Neural cell (in vitro differentiated cells): ENCODE data around the gene CRPPA. TPM values are rescaled to one million over a fixed set of nuclear protein-coding genes. Genes with fewer than 3 reads are reported as not detected.

Source experiments
- H2AFZ ChIP-seq: fragments of 200-600, 300-800 bp; sonication (generic), shearing (Covaris generic); 2 replicates; pipeline ENCODE4 v1.6.0; 2014; ENCODE audit warnings: low read depth, mild to moderate bottlenecking, antibody characterized with exemption, low read length, moderate library complexity
- H3F3A ChIP-seq: fragments of 200-600 bp; shearing (Covaris generic); 2 replicates; pipeline ENCODE4 v1.6.1; 2016; ENCODE audit warnings: mild to moderate bottlenecking, moderate library complexity, mixed read lengths, antibody characterized with exemption, low read length; ENCODE audit not compliant: insufficient read depth, poor library complexity, severe bottlenecking
- H3K27ac ChIP-seq: fragments of 200-600, 300-800 bp; sonication (generic), shearing (Covaris generic); 2 replicates; pipeline ENCODE4 v1.5.1; 2014; ENCODE audit warnings: mild to moderate bottlenecking, low read length, moderate library complexity
- H3K27me3 ChIP-seq: fragments of 300-800, 200-600 bp; sonication (generic), shearing (Covaris generic); 2 replicates; pipeline ENCODE4 v1.6.0; 2014; ENCODE audit warnings: mild to moderate bottlenecking, low read depth, low read length, moderate library complexity; ENCODE audit not compliant: insufficient read depth
- H3K36me3 ChIP-seq: fragments of 300-800, 200-600 bp; sonication (generic), shearing (Covaris generic); 2 replicates; pipeline ENCODE4 v1.5.1; 2014; ENCODE audit warnings: mild to moderate bottlenecking, antibody characterized with exemption, low read length, moderate library complexity; ENCODE audit not compliant: insufficient read depth
- H3K4me2 ChIP-seq: fragments of 300-800, 200-600 bp; sonication (generic), shearing (Covaris generic); 2 replicates; pipeline ENCODE4 v1.6.0; 2014; ENCODE audit warnings: mild to moderate bottlenecking, low read length
- H3K4me3 ChIP-seq: fragments of 300-800, 200-600 bp; sonication (generic), shearing (Covaris generic); 2 replicates; pipeline ENCODE4 v1.5.1; 2014; ENCODE audit warnings: mild to moderate bottlenecking, low read length, moderate library complexity
- H3K79me2 ChIP-seq: fragments of 200-600 bp; shearing (Covaris generic); replicated peaks from 2 replicates; pipeline ENCODE4 v1.6.0; 2014; ENCODE audit warnings: mild to moderate bottlenecking, low read length, moderate library complexity; ENCODE audit not compliant: insufficient read depth
- H3K9ac ChIP-seq: fragments of 300-800, 200-600 bp; sonication (generic), shearing (Covaris generic); 2 replicates; pipeline ENCODE4 v1.6.1; 2016; ENCODE audit warnings: mild to moderate bottlenecking, low read length, mixed read lengths
- H3K9me2 ChIP-seq: fragments of 200-600 bp; shearing (Covaris generic); 2 replicates; pipeline ENCODE4 v1.6.1; 2016; ENCODE audit warnings: mild to moderate bottlenecking, low read length, mixed read lengths; ENCODE audit not compliant: insufficient read depth
- H3K9me3 ChIP-seq: fragments of 200-600, 300-800 bp; sonication (generic), shearing (Covaris generic); 2 replicates; pipeline ENCODE4 v1.6.1; 2016; ENCODE audit warnings: mild to moderate bottlenecking, mixed run types, low read length, moderate library complexity, mixed read lengths
- H4K20me1 ChIP-seq: fragments of 200-600 bp; shearing (Covaris generic); 2 replicates; pipeline ENCODE4 v1.6.1; 2016; ENCODE audit warnings: mild to moderate bottlenecking, mixed run types; ENCODE audit not compliant: insufficient read depth
- CTCF ChIP-seq: fragments of 450-650 bp; IDR thresholded peaks from 2 replicates; pipeline ENCODE4 v1.5.1; 2014; ENCODE audit warnings: antibody characterized with exemption, mild to moderate bottlenecking, moderate library complexity; ENCODE audit not compliant: poor library complexity, severe bottlenecking
- EP300 ChIP-seq: fragments of 450-650 bp; conservative IDR thresholded peaks from 2 replicates; pipeline ENCODE4 v1.6.1; 2014; ENCODE audit warnings: antibody characterized with exemption, mild to moderate bottlenecking, moderate library complexity; ENCODE audit not compliant: poor library complexity, severe bottlenecking
- EZH2 ChIP-seq: fragments of 200-600, 300-800 bp; shearing (Covaris generic), sonication (generic); IDR thresholded peaks from 2 replicates; pipeline ENCODE4 v1.6.1; 2014; ENCODE audit warnings: antibody characterized with exemption, low read length, borderline replicate concordance, mild to moderate bottlenecking; ENCODE audit not compliant: insufficient read depth, poor library complexity, severe bottlenecking
- MXI1 ChIP-seq: fragments of 450-650 bp; conservative IDR thresholded peaks from 2 replicates; pipeline ENCODE4 v1.6.1; 2014; ENCODE audit warnings: antibody characterized with exemption, mild to moderate bottlenecking; ENCODE audit not compliant: poor library complexity, severe bottlenecking
- POLR2AphosphoS5 ChIP-seq: IDR thresholded peaks from 2 replicates; pipeline ENCODE4 v1.6.1; 2012
- RAD21 ChIP-seq: fragments of 450-650 bp; conservative IDR thresholded peaks from 2 replicates; pipeline ENCODE4 v1.6.1; 2014; ENCODE audit warnings: antibody characterized with exemption, mild to moderate bottlenecking, moderate library complexity
- REST ChIP-seq: IDR thresholded peaks from 2 replicates; pipeline ENCODE4 v1.6.1; 2012; ENCODE audit warnings: borderline replicate concordance
- SMC3 ChIP-seq: fragments of 450-650 bp; conservative IDR thresholded peaks from 2 replicates; pipeline ENCODE4 v1.6.1; 2014; ENCODE audit warnings: antibody characterized with exemption, mild to moderate bottlenecking, moderate library complexity; ENCODE audit not compliant: poor library complexity
- TAF1 ChIP-seq: IDR thresholded peaks from 2 replicates; pipeline ENCODE4 v1.6.1; 2012; ENCODE audit warnings: low read depth
- polyA plus RNA-seq: library from polyadenylated mRNA; depleted of rRNA; stranded (reverse); fragments of >200 nt; gene quantifications from 2 replicates; pipeline ENCODE4 v1.2.3, GENCODE V29; 2014

CRPPA gene
- polyA plus RNA-seq, 1 donor from 2014 or later, result 0.05 TPM

- no peak overlapping the region for H3K4me2 ChIP-seq
These were observed 12.3 kb upstream of the CRPPA start for GRCh38 chr7:16433568-16434122.

GRCh38 chr7:16432425-16432731 is 11.0 kb upstream of the CRPPA start:
- no peaks in the 10 kb centered on the region for H3K36me3 ChIP-seq
- no peaks in the 10 kb centered on the region for H3K9me2 ChIP-seq
- TF ChIP-seq RAD21 (no peak), EP300 (no peak), MXI1 (no peak), CTCF (no peak), REST (no peak), SMC3 (no peak)

More at GRCh38 chr7:16433568-16434122, 12.3 kb upstream of the CRPPA start:
- Histone ChIP-seq H3K36me3 (no peaks in the 10 kb centered on the region), H3K4me3 (no peak overlapping the region), H3F3A (no peaks in the 10 kb centered on the region), H2AFZ (no peak overlapping the region), H3K9me2 (no peaks in the 10 kb centered on the region), H3K9ac (no peak overlapping the region), H3K9me3 (no peaks in the 10 kb centered on the region), H3K79me2 (no peaks in the 10 kb centered on the region), H3K27me3 (no peaks in the 10 kb centered on the region), H3K27ac (no peak overlapping the region), H4K20me1 (no peaks in the 10 kb centered on the region)
- TF ChIP-seq EP300, result no peak
- no peak for TF ChIP-seq REST
- TF ChIP-seq TAF1, result no peak
- TF ChIP-seq EZH2, result no peak
- no peak for TF ChIP-seq MXI1
- no peak for TF ChIP-seq RAD21
- no peak for TF ChIP-seq CTCF
- no peak for TF ChIP-seq SMC3
- TF ChIP-seq POLR2AphosphoS5, result no peak

More at GRCh38 chr7:16432425-16432731, 11.0 kb upstream of the CRPPA start:
- no peaks in the 10 kb centered on the region for H3K27me3 ChIP-seq
- no peak overlapping the region for H3K4me3 ChIP-seq
- no peak overlapping the region for H3K9ac ChIP-seq
- no peak overlapping the region for H3K4me2 ChIP-seq
- no peak overlapping the region for H2AFZ ChIP-seq
- H3K27ac ChIP-seq, result no peak overlapping the region
- H4K20me1 ChIP-seq, result no peaks in the 10 kb centered on the region
- H3K79me2 ChIP-seq, result no peaks in the 10 kb centered on the region
- no peaks in the 10 kb centered on the region for H3F3A ChIP-seq
- H3K9me3 ChIP-seq, result no peaks in the 10 kb centered on the region
